ENCODE results near the gene IDNK. TPM values are rescaled to one million over a fixed set of nuclear protein-coding genes. Genes with fewer than 3 reads are reported as not detected.

The IDNK gene
- total RNA-seq, 1 experiment from 2014 or later = 3.3 TPM

- Histone ChIP-seq H4K20me1 (ENCODE audit: insufficient read depth) (no peaks in the 10 kb centered on the region), H3K4me2 (ENCODE audit: low read length) (no peak overlapping the region), H3K9me2 (ENCODE audit: insufficient read depth) (no peaks in the 10 kb centered on the region), H3K9me3 (ENCODE audit: control insufficient read depth in 1 of 2, insufficient read depth in 1 of 2, low read depth in 1 of 2, low read length in 2 of 2) (no peaks in the 10 kb centered on the region), H3K27me3 (ENCODE audit: insufficient read depth, low read length) (no peaks in the 10 kb centered on the region), H3K4me1 (ENCODE audit: control insufficient read depth in 1 of 2, insufficient read depth in 2 of 2, low read length in 2 of 2) (no peaks in the 10 kb centered on the region), H3K4me3 (replicated peaks in 1 of 2; ENCODE audit: low read depth in 1 of 2, low read length in 2 of 2) (no peak overlapping the region), H3K27ac (ENCODE audit: low read depth, low read length) (no peak overlapping the region), H3K36me3 (ENCODE audit: control insufficient read depth in 1 of 2, insufficient read depth in 2 of 2, low read length in 2 of 2) (no peaks in the 10 kb centered on the region), H3K9ac (ENCODE audit: low read length) (no peak overlapping the region), H3K79me2 (ENCODE audit: insufficient read depth, low read length) (no peaks in the 10 kb centered on the region), H2AFZ (ENCODE audit: low read depth, low read length, poor library complexity, severe bottlenecking) (no peak overlapping the region)
- ChIA-PET RAD21 (ENCODE audit: low non-redundant PET in 1 of 2, low total read pairs in 2 of 2, uncharacterized antibody in 2 of 2, unreplicated experiment in 2 of 2) (no interaction called here), CTCF (interaction anchor here (1.4 to 1.5 kb wide), 2 partner anchors 267 to 381 kb away, joined by 3 read pairs; no protein-coding TSS in a partner anchor), POLR2A (no interaction called here)
- no TSS peak for BruUV-seq (replicated peaks)
- DNase-seq (ENCODE audit: low read depth, low spot score) = no peak
- no peak for TF ChIP-seq ZBTB33 (IDR thresholded peaks at IDR 0.05; ENCODE audit: extremely low read depth, insufficient replicate concordance, low read length)
- TF ChIP-seq ATF3 (IDR thresholded peaks at IDR 0.05) = no peak
- no peak for TF ChIP-seq YY1 (IDR thresholded peaks at IDR 0.05; ENCODE audit: extremely low read depth, insufficient replicate concordance, low read depth, low read length)
- no peak for TF ChIP-seq FOSL1 (IDR thresholded peaks at IDR 0.05; ENCODE audit: low read depth)
- TF ChIP-seq CTCF (IDR thresholded peaks at IDR 0.05 in 2 of 3, conservative IDR thresholded peaks at IDR 0.05 in 1 of 3; ENCODE audit: borderline replicate concordance in 1 of 3, insufficient read depth in 1 of 3, low read depth in 2 of 3, low read length in 2 of 3) = no peak
- TF ChIP-seq POLR2A (IDR thresholded peaks at IDR 0.05; ENCODE audit: borderline replicate concordance, extremely low read depth, insufficient read depth, insufficient read length) = no peak
- TF ChIP-seq JUND (IDR thresholded peaks at IDR 0.05) = no peak
- TF ChIP-seq ZNF274 (IDR thresholded peaks at IDR 0.05; ENCODE audit: low read depth, low read length) = no peak
- TF ChIP-seq SIN3A (IDR thresholded peaks at IDR 0.05; ENCODE audit: low read depth) = no peak
- no peak for TF ChIP-seq EZH2 (IDR thresholded peaks at IDR 0.05)
- no peak for TF ChIP-seq CEBPB (IDR thresholded peaks at IDR 0.05; ENCODE audit: low read depth)
- TF ChIP-seq TCF7L2 (IDR thresholded peaks at IDR 0.05; ENCODE audit: borderline replicate concordance, extremely low read depth, insufficient read depth, insufficient read length) = no peak
- TF ChIP-seq EZH2phosphoT487 (IDR thresholded peaks at IDR 0.05; ENCODE audit: borderline replicate concordance) = no peak
- TF ChIP-seq SRF (IDR thresholded peaks at IDR 0.05; ENCODE audit: low read depth) = no peak
- TF ChIP-seq EGR1 (IDR thresholded peaks at IDR 0.05; ENCODE audit: low read depth) = no peak
- TF ChIP-seq ZFX (IDR thresholded peaks at IDR 0.05) = no peak
- TF ChIP-seq CBX3 (IDR thresholded peaks at IDR 0.05; ENCODE audit: low read depth) = no peak
- no peak for TF ChIP-seq ELF1 (IDR thresholded peaks at IDR 0.05; ENCODE audit: borderline replicate concordance, low read depth)
- no peak for TF ChIP-seq REST (IDR thresholded peaks at IDR 0.05; ENCODE audit: low read depth)
- no peak for TF ChIP-seq RAD21 (IDR thresholded peaks at IDR 0.05; ENCODE audit: low read depth)
- ATAC-seq = no peak
- intact Hi-C loops (cut with micrococcal nuclease) = loop anchor here (5.0 kb wide), 1 partner anchor 49 kb away; no protein-coding TSS in a partner anchor
Observed at GRCh38 chr9:83601463-83601862, 21.5 kb upstream of the IDNK start.

Data from HCT116 (cell line).